Measurements from ENCODE around the gene SCAF11.

Gene SCAF11

GRCh38 chr12:45879363-45879895 is 110.9 kb downstream of the SCAF11 start:
- TF ChIP-seq POLR2AphosphoS5 (IDR thresholded peaks at IDR 0.05; ENCODE audit: low read depth, low read length) (no peak), REST (IDR thresholded peaks at IDR 0.05; ENCODE audit: insufficient read depth in 1 of 2, low read depth in 2 of 2, low read length in 2 of 2) (no peak), FOXP2 (optimal IDR thresholded peaks at IDR 0.05; ENCODE audit: borderline replicate concordance, extremely low read depth, extremely low read length, insufficient read depth) (no peak)

GRCh38 chr12:45878630-45879255 is 111.6 kb downstream of the SCAF11 start:
- TF ChIP-seq REST (IDR thresholded peaks at IDR 0.05; ENCODE audit: insufficient read depth in 1 of 2, low read depth in 2 of 2, low read length in 2 of 2) (no peak), FOXP2 (optimal IDR thresholded peaks at IDR 0.05; ENCODE audit: borderline replicate concordance, extremely low read depth, extremely low read length, insufficient read depth) (no peak), POLR2AphosphoS5 (IDR thresholded peaks at IDR 0.05; ENCODE audit: low read depth, low read length) (no peak)

- TF ChIP-seq POLR2AphosphoS5 (IDR thresholded peaks at IDR 0.05; ENCODE audit: low read depth, low read length): no peak
- no peak for TF ChIP-seq TAF1 (IDR thresholded peaks at IDR 0.05; ENCODE audit: borderline replicate concordance, insufficient read depth, low read length)
- TF ChIP-seq SIN3A (IDR thresholded peaks at IDR 0.05; ENCODE audit: borderline replicate concordance, insufficient read depth, low read length): no peak
- no peak for TF ChIP-seq REST (IDR thresholded peaks at IDR 0.05; ENCODE audit: insufficient read depth in 1 of 2, low read depth in 2 of 2, low read length in 2 of 2)
- no peak for TF ChIP-seq FOXP2 (optimal IDR thresholded peaks at IDR 0.05; ENCODE audit: borderline replicate concordance, extremely low read depth, extremely low read length, insufficient read depth)
These were observed 113.3 kb downstream of the SCAF11 start for GRCh38 chr12:45877069-45877468.

- TF ChIP-seq TAF1 (IDR thresholded peaks at IDR 0.05; ENCODE audit: borderline replicate concordance, insufficient read depth, low read length): no peak
- TF ChIP-seq REST (IDR thresholded peaks at IDR 0.05; ENCODE audit: insufficient read depth in 1 of 2, low read depth in 2 of 2, low read length in 2 of 2): no peak
- TF ChIP-seq SIN3A (IDR thresholded peaks at IDR 0.05; ENCODE audit: borderline replicate concordance, insufficient read depth, low read length): no peak
- no peak for TF ChIP-seq FOXP2 (optimal IDR thresholded peaks at IDR 0.05; ENCODE audit: borderline replicate concordance, extremely low read depth, extremely low read length, insufficient read depth)
- TF ChIP-seq POLR2AphosphoS5 (IDR thresholded peaks at IDR 0.05; ENCODE audit: low read depth, low read length): no peak
These were observed 117.9 kb downstream of the SCAF11 start for GRCh38 chr12:45872446-45872845.
